DOHH2 (cell line): ENCODE data around the gene SHPK.

Experiments used
- CTCF ChIP-seq: fragments of 200-600 bp; sonication (generic); IDR thresholded peaks from one replicate; pipeline ENCODE4 v1.5.1; 2014; ENCODE audit warnings: antibody characterized with exemption, mild to moderate bottlenecking, low read depth, low read length; ENCODE audit not compliant: poor library complexity, severe bottlenecking
- EZH2phosphoT487 ChIP-seq: fragments of 200-600 bp; sonication (generic); IDR thresholded peaks from 2 replicates; pipeline ENCODE4 v1.6.1; 2017; ENCODE audit warnings: borderline replicate concordance, mild to moderate bottlenecking, antibody characterized with exemption, low read length, moderate library complexity, mixed read lengths

GRCh38 chr17:3590768-3591167 is 45.3 kb downstream of the SHPK start:
- TF ChIP-seq CTCF = no peak
- TF ChIP-seq EZH2phosphoT487 = no peak
